Measurements from ENCODE around the gene AJAP1.
A peak's percentile ranks its signal among the peaks of the same experiment; 100 is the strongest.
"Not testable (repeated sequence)": the region's sequence is repeated elsewhere in the genome, so short reads cannot be mapped to it uniquely, and the experiment has no call there.

AJAP1 gene, protein sequence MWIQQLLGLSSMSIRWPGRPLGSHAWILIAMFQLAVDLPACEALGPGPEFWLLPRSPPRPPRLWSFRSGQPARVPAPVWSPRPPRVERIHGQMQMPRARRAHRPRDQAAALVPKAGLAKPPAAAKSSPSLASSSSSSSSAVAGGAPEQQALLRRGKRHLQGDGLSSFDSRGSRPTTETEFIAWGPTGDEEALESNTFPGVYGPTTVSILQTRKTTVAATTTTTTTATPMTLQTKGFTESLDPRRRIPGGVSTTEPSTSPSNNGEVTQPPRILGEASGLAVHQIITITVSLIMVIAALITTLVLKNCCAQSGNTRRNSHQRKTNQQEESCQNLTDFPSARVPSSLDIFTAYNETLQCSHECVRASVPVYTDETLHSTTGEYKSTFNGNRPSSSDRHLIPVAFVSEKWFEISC

DNA sequence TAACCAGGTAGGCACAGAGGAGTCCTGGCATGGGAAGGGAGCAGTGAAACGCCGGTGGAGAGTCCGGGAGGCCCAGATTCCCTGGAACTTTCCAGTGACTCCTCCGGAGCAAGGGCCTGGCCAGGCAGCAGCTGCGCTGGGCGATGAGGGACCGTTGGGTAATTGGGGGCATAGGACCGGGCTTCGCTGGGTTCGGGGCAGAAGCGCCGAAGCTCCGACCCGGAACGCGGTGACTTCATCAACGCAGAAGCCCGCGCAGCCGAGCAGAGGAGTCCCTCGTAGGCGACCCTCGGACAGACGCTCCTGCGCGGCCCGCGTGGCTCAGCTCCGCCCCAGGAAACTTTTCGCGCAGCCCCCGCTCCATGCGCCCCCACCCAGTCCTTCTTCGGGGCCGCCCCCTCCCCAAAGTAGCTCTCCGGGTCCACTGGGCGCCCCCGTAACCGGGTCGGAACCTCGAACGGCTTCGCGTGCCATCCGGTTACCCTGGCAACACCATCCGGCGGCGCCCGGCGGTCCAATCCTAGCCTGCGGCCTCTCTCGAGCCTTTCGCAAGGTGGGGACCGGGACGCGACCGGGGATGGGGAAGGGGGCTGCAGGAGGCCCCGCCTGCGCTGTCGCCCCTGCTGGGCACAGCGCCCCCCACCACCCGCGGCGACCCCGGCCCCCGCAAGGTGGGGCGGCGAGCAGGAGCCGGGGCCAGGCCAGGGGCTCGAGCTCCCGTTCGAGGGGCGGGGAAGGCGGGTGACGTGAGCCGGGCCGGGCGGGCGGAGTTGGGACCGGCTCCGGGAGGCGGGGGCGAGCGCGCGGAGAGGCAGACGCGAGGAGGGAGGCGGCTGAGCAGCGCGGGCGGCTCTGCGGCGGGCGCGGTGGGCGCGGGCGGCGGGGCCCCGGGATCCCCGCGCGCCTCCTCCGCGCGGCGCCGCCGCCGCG is at the start of gene AJAP1:
Gene AJAP1, plus strand, starts transcription at position 814 of the 930 bp plus-strand sequence. CDS start 817 bp downstream, outside the sequence.
- DNase-seq = peak; percentile 30

DNA sequence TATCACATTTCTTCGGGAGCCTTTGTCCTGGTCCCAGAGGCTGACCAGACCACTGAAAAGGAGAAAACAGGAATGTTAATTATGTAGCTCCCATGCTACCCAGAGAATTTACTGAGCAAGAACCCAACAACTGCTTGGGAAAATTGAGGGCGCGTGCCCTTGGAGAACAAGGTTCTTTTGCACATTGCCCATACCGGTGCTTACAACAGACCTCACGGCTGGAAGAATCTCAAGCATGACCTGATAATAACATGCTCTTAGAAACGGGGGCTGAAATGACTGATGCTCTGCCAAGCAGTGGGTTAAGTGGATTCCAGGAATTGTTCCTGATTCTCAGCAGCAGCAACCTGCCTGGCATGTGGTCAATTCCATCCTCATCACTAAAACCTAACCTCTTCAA is 49.3 kb upstream of the AJAP1 start:
- DNase-seq = no peak

DNA sequence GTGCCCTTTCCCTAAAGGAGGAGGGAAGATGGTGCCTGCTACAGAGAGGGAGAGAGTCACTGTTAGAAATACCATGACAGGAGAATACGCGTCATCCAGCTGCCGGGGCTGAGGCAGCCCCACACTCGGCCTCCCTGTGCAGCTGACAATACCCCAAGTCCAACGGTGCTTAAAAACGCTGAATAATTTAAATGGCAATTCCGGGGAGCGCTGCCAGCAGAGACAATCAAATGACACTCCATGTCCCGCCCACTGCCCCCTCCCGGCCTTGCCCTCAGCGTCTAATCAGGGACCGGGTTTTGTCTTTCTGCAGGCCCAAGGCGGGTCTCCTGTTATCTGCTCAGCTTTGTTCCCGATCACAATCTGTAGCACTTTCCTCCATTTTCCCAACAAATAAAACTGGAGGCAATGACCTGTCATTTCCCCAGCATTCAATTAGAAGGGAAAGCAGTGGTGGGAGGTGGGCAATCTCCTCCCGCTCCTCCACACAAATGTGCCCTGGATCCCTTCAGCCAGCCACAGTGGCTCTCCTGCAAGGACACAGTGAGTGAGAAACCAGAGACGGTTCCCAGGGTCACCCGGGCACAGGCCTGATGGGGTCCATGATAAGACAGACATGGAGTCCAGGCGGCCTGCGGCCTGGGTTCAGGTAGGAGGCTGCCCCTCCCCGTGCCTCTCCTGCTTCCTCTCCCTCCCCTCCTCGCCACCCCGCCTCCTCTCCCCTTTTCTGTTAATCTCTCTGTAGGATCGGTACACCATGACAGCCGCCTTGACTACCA is 42.7 kb upstream of the AJAP1 start:
- no peak for DNase-seq

DNA sequence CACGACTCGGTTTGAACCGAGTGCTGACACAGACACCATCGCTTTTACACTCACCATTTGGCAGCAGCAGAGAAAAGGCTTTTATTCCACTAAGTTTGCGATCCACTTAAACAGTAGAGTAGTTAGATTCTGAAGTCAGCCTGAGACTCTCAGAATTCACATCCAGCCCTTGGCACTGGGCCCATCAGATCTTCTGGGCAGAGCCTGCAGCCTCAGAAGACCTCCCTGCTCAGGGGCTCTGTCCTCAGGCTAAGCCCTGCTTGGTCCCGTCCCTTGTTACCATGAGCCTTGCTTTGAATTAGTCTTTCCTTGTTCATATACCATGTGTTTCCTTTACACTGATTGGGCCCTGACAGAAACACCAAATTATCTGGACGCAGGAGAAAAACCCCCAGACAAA is 41.4 kb upstream of the AJAP1 start:
- DNase-seq = no peak

DNA sequence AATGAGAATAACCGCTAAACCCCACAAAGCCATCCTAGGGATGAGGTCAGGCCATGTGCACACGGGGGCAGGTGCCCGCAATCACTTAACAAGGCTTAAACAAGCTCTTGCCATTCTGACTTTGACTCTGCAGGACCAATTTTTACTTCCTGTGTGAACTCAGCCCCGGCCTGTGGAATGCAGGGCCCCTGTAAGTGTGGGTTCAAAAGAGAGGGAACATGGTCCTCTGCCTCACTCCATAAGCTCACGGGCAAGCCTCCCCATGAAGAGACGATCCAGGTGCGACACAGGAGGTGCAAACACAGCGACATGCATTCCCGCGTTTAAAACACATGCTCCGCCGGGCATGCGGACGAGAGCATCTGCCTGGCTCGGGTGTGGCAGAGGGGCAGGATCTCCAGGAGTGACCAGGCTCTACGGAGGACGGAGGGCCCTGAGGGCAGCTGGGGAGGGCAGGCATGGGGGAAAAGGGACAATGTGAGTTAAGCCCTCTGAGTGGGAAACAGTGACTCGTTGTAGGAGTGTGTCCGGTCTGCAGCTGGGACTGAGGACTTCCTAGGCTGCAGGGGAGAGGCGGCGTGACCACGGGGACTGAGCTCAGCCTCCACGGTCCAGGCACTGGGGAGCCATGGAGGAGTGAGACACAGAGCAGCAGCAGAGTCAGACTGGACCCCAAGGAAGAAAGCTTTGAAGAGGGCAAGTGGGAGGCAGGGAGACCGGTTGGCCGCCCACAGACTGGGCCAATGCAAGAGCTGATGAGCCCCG is 40.6 kb upstream of the AJAP1 start:
- no peak for DNase-seq

DNA sequence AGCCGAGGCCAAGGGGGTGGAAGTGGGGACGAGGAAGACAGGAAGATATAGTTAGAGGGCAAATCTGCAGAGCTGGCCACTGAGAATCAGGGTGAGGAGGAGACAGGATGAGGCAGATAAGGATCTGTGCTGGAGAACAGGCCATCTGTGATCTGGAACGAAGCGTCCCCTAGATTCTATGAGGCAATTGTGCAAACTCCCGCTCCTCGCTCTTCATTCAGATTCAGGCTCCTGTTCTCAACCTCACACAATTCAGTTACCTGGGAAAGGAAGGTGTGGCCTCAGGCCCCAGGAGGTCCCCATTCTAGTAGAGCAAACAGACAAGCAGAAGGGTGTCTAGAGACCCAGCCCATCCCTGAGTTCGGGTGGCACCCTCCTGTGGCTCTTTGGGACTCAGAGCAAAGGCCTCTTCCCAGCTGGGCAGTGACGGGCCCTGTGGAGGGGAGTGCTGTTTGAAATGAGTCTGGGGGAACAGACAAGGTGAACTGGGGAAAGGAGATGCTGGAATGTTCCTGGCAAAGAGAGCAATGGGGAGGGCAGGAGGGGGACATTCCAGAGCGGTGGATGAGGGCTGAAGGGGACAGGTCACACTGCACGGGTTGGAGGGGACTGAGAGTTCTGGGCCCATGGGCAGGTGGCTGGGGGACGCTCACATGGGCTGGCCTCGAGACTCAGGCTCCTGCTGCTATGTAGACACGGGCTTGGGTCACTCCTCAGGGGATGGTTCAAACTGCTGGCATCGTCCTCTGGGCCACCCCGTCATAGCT is 39.9 kb upstream of the AJAP1 start:
- DNase-seq = no peak

DNA sequence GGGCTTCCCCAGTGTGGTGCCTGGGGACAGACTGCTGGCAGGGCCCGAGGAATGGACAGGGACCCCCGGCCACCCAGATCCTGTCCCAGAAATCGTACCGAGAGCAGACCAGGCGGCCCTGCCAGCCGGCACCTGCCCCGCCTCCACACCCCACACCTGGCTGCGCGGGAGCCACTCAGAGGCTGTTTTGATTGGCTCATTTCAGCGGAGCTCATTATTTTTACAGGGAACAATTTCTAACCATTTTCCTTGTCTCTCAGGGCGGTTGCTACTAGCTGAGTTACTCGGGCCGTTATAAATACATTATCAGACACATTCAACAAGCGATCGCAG is 39.3 kb upstream of the AJAP1 start:
- DNase-seq = no peak

DNA sequence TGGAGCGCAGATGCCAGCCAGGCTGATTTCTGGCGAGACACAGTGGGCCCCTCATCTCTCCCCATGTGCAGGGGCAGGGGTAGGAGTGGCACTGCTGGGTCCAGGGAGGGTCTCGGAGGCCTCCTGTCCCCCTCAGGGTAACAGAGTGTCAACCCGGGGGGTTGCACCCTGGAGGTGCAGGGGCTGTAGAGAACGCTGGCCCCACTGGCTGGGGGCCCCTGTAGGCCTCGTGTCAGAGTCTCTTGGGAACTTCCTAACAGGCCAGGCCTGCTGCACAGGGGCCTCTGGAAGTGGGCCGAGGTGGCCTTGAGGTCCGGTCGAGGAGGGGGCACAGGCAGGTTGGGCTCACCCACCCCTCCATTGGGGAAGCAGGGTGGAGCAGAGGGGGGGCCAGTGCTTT is 38.9 kb upstream of the AJAP1 start:
- no peak for DNase-seq

DNA sequence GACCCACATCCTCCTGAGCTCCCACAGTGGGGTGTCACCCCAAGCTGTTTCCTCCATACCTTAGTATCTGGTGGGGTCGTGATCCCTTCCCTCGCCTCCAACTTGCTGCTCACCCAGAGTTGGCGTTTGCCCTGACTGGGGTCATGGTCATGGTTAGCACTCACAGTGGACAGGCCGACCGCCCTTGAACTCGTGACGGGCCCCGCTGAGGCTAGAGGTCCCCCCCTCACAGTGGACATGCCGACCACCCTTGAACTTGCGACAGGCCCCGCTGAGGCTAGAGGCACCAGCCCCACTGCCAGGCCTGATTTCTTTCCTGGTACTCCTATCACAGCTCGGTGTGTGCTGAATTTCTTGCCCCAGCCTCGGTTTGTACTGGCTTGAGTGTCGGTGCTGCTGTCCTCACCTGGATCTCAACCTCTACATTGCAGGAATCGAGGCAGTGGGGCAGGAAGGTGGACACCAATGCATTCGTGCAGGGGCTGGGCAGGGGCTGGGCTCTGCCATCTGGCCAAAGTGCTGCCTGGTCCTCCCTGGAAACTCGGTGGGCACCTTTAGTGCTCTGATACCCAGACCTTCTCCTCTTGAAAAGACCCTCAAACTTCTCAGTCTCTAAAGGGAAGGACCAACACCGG is 37.5 kb upstream of the AJAP1 start:
- no peak for DNase-seq

DNA sequence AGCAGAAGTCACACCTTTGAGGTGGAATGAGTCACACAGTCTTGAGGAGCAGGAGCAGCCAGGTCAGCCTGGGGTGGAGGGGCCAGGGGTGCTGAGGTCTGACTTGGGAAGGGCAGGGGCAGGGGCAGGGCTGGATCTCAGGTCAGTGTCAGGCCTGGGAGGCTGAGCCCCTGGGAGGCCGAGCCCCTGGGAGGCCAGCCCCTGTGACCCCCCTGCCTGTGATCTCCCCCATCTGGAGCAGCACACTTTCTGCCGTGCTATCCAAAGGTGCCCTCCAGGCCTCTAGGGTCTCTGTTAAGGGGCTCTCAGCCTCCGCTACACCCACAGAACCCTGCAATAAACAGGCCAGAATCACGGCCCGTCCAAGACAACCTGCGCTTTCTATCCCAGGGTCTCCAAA is 36.9 kb upstream of the AJAP1 start:
- no peak for DNase-seq

DNA sequence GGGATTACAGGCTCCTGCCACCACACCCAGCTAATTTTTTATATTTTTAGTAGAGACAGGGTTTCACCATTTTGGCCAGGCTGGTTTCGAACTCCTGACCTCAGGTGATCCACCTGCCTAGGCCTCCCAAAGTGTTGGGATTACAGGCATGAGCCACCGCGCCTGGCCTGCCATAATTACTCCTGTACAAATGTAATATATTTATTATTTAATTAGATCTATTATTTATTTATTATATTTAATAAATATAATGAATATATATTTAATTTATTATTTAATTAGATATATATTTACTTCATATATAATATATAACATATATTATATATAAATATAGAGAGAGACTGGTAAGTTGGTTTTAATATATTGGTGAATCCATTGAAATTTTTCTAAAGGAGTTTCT is 35.6 kb upstream of the AJAP1 start:
- DNase-seq = not testable (repeated sequence)

DNA sequence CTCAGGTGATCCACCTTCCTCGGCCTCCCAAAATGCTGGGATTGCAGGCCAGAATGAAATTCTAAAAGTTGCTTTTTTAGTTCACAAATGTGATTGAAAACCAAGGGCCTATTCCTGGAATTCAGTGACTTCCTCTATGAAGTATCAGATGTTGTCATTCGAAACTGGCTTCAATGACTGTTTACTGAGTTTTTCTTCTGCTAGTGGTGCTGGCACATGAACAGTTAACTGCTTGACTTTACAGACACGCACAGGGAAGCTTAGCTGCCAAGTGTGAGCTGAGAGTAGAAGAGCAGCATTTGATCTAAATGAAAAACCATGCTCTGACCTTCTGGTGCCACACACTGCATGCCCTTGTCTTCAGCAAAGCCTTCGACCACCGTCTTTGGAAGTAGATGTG is 32.8 kb upstream of the AJAP1 start:
- DNase-seq = no peak

DNA sequence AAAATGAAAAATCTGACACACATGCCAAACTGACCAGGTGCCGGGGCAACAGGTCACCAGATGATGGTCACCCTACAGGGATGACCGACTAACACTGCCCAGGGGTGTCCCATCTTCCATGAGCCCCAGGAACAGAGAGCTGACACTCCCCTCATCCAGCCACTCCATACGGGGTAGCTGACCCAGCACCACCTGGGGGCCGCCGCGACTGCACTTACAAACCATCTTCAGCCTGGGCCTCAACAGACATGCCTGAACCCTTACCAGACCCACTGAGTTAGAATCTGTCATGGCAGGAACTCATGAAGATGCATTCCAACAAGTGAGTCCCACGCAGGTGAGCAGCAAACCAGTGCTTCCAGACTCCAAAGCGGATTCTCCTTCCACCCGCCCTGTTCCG is 31.6 kb upstream of the AJAP1 start:
- DNase-seq = no peak

DNA sequence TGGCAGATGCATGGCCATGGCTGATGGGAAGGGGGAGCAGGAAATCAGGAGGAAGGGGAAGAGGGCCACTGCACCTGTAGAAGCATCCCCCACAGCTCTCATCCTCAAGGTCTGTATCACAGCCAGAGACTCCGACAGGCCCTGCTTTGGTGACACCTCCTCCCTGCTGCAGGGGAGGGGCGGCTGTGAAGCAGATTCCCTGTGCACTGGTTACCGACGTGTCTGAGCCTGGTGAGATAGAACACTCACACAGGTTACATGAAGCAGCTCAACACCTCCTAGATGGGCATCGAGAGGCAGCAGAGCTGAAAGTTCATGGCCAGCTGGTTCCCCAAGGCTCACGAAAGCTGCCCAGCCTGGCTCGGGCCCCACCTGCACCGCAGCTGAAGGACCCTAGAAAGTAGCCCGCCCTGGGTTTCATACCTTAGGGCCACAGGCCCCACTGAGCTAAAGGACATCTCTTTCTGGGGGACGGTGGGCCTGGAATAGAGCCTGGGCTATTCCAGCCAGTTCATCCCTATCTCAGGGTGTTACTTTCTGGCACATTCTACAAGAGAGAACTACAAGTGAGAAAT is 30.2 kb upstream of the AJAP1 start:
- no peak for DNase-seq

DNA sequence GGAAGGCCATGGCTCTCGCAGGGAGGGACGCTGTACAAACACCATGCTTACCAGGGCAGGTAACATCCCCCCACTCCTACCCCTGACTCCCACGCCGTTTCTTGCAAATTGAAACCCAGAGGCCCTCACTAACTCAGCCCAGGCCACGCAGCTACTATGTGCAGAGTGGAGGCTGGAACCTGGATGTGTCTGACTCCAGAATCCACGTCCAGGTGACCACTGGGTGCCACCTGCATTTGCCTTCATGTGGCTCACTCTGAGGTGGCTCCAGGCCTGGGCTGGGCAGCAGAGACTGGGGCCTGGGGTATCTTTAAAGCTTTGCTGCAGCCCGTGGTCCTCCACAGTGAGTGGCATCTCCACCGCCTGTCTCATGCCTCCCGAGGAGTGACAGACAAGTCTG is 29.6 kb upstream of the AJAP1 start:
- DNase-seq = no peak

DNA sequence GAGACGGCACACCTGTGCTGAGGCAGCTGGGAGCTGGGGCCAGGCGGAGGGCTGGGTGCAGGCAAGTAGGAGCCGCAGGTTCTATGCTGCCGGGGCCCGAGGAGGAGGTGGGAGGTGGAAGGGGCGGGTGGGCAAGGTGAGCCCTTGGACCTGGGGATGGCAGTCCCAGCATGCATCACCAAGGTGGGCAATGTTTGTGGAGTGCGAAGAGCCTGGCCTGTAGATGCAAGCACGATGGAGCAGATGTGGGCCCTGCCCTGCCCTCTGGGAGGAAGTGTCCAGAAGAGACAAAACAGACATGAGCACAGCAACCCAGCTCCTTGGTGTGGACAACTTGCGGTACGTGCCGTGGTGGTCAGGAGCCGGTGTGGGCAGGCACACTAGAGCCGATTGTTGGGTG is 28.3 kb upstream of the AJAP1 start:
- DNase-seq = no peak

DNA sequence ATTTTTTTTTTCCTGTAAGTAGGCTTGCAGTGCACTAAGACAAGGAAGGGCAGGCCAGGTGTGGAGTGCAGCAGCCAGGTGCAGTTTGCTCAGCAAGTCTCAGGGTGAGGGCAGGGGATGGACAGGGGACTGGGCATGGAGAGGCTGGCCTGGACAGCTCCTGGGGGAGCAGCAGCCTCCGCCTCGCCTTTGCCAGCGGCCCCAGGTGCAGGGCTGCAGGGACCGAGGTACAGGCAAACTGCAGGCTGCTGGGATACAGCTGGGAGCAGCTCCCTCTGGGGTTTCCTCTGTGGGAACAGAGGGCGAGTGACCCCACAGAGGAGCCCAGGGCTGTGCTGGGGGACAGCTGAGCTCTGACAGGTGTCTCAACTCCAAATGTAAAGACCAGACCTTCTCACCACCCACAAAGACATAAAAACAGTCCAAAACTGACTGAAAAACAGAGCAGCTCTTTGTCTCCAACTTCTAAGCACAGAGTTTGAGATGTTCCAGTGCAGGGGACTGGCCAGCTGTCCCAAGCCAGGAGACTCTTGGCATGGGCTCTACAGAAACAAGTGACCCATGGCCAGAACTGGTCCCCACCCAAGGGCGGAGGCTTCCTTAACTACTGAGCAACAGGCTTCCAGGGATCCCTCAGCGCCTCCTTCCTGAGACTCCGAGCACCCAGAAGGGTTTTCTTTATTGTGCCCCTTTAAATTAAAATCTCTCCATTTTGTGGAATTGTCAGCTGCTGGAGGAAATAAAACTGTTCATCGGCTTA is 27.7 kb upstream of the AJAP1 start:
- DNase-seq = no peak

DNA sequence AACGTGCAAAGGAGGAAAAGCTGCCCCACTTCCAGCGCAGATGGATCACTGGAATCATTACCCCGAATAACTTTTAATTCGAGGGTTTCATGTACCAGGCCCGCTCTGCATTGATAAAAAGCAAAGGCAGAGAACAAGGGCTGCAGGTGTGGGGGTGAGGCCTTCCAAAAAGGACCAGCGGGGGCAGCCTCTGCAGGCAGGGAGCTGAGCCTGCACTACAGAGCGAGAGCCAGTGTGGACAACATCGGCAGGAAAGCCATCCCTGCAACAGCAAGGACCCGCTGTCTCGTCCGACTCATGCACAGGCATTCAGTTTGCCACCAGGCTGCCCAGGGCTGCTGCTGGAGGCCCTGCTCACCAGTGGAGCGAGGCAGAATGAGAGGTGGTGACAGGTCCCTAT is 27.1 kb upstream of the AJAP1 start:
- no peak for DNase-seq

DNA sequence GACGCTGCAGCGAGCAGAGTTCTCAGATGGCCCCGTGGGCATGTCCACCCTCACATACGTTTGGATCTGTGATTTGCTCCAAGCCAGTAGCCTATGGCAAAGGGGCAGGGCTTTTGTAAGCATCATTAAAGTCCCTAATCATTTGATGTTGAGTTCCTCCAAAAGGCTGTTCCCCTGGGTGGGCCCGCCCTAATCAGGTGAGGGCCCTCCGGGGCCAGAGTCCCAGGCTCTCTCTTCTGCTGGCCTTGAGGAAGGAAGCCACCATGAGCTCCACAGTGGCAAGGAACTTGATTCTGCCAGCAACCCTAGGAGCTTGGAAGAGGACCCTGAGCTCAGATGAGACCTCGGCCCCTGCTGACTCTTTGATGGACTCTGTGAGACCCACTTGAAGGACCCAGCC is 25.4 kb upstream of the AJAP1 start:
- DNase-seq = no peak

DNA sequence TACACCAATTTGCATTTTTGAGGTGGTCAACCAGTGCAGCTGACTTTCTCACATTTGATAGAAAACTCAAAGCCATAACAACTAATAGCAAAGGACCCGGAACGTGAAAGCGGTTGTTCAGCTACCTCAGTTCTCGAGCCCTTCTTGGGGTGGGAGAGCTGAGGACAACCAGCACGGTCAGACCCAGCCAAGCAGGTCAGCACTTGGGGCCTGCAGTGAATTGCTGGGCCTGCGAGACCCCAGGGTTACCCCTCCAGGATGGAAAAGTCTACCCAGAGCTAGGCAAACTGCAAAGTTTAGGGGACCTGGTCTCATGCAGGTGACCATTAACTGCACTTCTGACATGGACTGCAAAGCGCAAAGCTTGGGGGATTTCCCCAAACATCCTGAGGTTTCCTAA is 23.8 kb upstream of the AJAP1 start:
- no peak for DNase-seq
